Measurements from ENCODE around the gene ADAMTSL3.

The ADAMTSL3 gene

DNA sequence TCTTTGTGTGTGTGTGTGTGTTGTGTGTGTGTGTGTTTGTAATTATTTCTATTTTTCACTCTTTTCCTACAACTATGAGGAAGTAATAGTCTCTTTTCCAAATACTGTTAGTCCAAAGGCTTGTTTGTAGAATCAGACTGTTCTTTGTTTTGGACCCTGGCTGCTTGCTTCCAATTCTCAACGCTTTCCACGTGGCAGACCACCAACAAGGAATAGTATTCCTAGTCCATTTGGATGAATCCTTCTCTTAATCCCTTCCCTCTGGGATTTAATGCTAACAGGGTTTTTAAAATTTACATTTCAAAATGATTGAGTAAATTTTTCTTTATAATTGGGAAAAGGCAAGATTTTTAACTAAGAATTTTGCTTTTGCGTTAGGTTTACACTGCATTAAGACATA lies 62.7 kb downstream of the ADAMTSL3 start:
- Histone ChIP-seq H3K27me3 (ENCODE audit: low read depth, low read length) (peaks cover 21% of the 10 kb centered on the region), H3K27ac (ENCODE audit: low read length) (no peak overlapping the region), H3K36me3 (replicated peaks; ENCODE audit: low read depth, low read length) (no peaks in the 10 kb centered on the region), H3K4me1 (ENCODE audit: low read length) (no peaks in the 10 kb centered on the region), H3K9me3 (ENCODE audit: insufficient read depth, low read length) (no peaks in the 10 kb centered on the region), H3K9ac (ENCODE audit: low read length) (no peak overlapping the region), H2AFZ (ENCODE audit: low read depth, low read length) (no peak overlapping the region), H3K4me2 (ENCODE audit: low read length) (no peak overlapping the region), H4K20me1 (ENCODE audit: insufficient read depth, low read length) (no peaks in the 10 kb centered on the region), H3K4me3 (ENCODE audit: low read length) (no peak overlapping the region), H3K79me2 (ENCODE audit: low read length) (no peaks in the 10 kb centered on the region)
- no peak for TF ChIP-seq EZH2phosphoT487 (IDR thresholded peaks at IDR 0.05; ENCODE audit: low read depth)
- TF ChIP-seq, protein P1, sequence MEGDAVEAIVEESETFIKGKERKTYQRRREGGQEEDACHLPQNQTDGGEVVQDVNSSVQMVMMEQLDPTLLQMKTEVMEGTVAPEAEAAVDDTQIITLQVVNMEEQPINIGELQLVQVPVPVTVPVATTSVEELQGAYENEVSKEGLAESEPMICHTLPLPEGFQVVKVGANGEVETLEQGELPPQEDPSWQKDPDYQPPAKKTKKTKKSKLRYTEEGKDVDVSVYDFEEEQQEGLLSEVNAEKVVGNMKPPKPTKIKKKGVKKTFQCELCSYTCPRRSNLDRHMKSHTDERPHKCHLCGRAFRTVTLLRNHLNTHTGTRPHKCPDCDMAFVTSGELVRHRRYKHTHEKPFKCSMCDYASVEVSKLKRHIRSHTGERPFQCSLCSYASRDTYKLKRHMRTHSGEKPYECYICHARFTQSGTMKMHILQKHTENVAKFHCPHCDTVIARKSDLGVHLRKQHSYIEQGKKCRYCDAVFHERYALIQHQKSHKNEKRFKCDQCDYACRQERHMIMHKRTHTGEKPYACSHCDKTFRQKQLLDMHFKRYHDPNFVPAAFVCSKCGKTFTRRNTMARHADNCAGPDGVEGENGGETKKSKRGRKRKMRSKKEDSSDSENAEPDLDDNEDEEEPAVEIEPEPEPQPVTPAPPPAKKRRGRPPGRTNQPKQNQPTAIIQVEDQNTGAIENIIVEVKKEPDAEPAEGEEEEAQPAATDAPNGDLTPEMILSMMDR (IDR thresholded peaks at IDR 0.05; ENCODE audit: low read depth, low read length): no peak

DNA sequence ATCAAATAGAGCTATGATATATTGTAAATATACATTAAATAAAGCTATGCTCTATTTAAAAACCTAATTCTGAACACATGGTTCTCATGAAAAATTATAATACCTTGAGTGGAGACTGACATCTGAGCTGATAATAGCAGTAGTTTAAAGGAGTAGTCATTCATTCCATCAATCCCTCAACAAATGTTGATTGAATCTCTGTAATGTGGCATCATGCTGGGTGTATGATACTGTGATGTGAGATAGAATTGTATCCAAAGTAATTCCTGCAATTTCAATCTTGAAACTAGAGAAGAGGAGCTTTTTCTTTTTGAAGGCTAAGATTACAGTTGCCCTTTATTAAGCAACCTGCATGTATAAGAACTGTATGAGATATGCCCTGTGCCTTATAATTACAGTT lies 63.1 kb downstream of the ADAMTSL3 start:
- Histone ChIP-seq H3K36me3 (replicated peaks; ENCODE audit: low read depth, low read length) (no peaks in the 10 kb centered on the region), H3K4me1 (ENCODE audit: low read length) (no peaks in the 10 kb centered on the region), H4K20me1 (ENCODE audit: insufficient read depth, low read length) (no peaks in the 10 kb centered on the region), H3K9me3 (ENCODE audit: insufficient read depth, low read length) (no peaks in the 10 kb centered on the region), H3K27me3 (ENCODE audit: low read depth, low read length) (peaks cover 19% of the 10 kb centered on the region), H3K9ac (ENCODE audit: low read length) (no peak overlapping the region), H2AFZ (ENCODE audit: low read depth, low read length) (no peak overlapping the region), H3K4me2 (ENCODE audit: low read length) (no peak overlapping the region), H3K4me3 (ENCODE audit: low read length) (no peak overlapping the region), H3K27ac (ENCODE audit: low read length) (no peak overlapping the region), H3K79me2 (ENCODE audit: low read length) (no peaks in the 10 kb centered on the region)
- no peak for TF ChIP-seq EZH2phosphoT487 (IDR thresholded peaks at IDR 0.05; ENCODE audit: low read depth)
- TF ChIP-seq, protein P1 (IDR thresholded peaks at IDR 0.05; ENCODE audit: low read depth, low read length): no peak

DNA sequence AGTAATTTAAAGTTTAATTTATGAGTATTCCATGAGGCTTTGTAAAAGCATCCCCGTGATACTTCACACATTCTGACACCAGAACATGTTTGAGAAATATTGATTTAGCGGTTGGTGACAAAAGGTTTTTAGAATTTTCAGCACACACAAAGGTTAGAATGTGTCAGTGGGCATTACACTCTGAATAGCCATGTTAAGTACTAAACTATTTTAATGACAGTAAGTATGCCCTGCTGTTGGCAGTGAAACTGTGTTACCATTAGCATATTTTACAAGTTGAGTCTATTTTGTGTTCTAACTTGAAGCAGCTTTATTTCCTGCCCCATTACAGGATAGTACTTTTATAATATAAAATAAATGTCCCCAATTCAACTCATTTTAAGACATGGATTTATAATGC lies 66.5 kb downstream of the ADAMTSL3 start:
- Histone ChIP-seq H3K27ac (ENCODE audit: low read length) (no peak overlapping the region), H3K9me3 (ENCODE audit: insufficient read depth, low read length) (no peaks in the 10 kb centered on the region)
- TF ChIP-seq EZH2phosphoT487 (IDR thresholded peaks at IDR 0.05; ENCODE audit: low read depth): no peak
- TF ChIP-seq, protein P1 (IDR thresholded peaks at IDR 0.05; ENCODE audit: low read depth, low read length): no peak

GRCh38 chr15:83721031-83721430 lies 67.1 kb downstream of the ADAMTSL3 start:
- no peak overlapping the region for H3K4me3 ChIP-seq (ENCODE audit: low read length)
- H3K27ac ChIP-seq (ENCODE audit: low read length): no peak overlapping the region
- no peak overlapping the region for H2AFZ ChIP-seq (ENCODE audit: low read depth, low read length)
- H3K4me1 ChIP-seq (ENCODE audit: low read length): no peaks in the 10 kb centered on the region
- peaks cover 17% of the 10 kb centered on the region for H3K27me3 ChIP-seq (ENCODE audit: low read depth, low read length)
- H3K9me3 ChIP-seq (ENCODE audit: insufficient read depth, low read length): no peaks in the 10 kb centered on the region
- H4K20me1 ChIP-seq (ENCODE audit: insufficient read depth, low read length): no peaks in the 10 kb centered on the region
- no peaks in the 10 kb centered on the region for H3K79me2 ChIP-seq (ENCODE audit: low read length)
- no peak overlapping the region for H3K4me2 ChIP-seq (ENCODE audit: low read length)
- H3K36me3 ChIP-seq (replicated peaks; ENCODE audit: low read depth, low read length): no peaks in the 10 kb centered on the region
- no peak overlapping the region for H3K9ac ChIP-seq (ENCODE audit: low read length)
- TF ChIP-seq, protein P1 (IDR thresholded peaks at IDR 0.05; ENCODE audit: low read depth, low read length): no peak
- TF ChIP-seq EZH2phosphoT487 (IDR thresholded peaks at IDR 0.05; ENCODE audit: low read depth): no peak

More for the DNA sequence above, 66.5 kb downstream of the ADAMTSL3 start:
- Histone ChIP-seq H4K20me1 (ENCODE audit: insufficient read depth, low read length) (no peaks in the 10 kb centered on the region), H2AFZ (ENCODE audit: low read depth, low read length) (no peak overlapping the region), H3K36me3 (replicated peaks; ENCODE audit: low read depth, low read length) (no peaks in the 10 kb centered on the region), H3K79me2 (ENCODE audit: low read length) (no peaks in the 10 kb centered on the region), H3K9ac (ENCODE audit: low read length) (no peak overlapping the region), H3K27me3 (ENCODE audit: low read depth, low read length) (peaks cover 16% of the 10 kb centered on the region), H3K4me2 (ENCODE audit: low read length) (no peak overlapping the region), H3K4me1 (ENCODE audit: low read length) (no peaks in the 10 kb centered on the region), H3K4me3 (ENCODE audit: low read length) (no peak overlapping the region)
